Skeletal muscle tissue (tissue), 4 donors: ENCODE measurements around the gene OR51T1. TPM values are rescaled to one million over a fixed set of nuclear protein-coding genes. Genes with fewer than 3 reads are reported as not detected.

Experiments used
- H3K27ac ChIP-seq: one replicate; pipeline ENCODE4 v1.7.0; 2013; ENCODE audit warnings: mild to moderate bottlenecking, low read depth, low read length, inconsistent platforms
- H3K27me3 ChIP-seq, 3 donors: one replicate each; pipeline ENCODE4 v1.7.0; 2013; ENCODE audit warnings: low read length in 3 of 3; ENCODE audit not compliant: control insufficient read depth in 3 of 3, insufficient read depth in 3 of 3
- H3K36me3 ChIP-seq, 3 donors: one replicate each; pipeline ENCODE4 v1.7.0; 2013; ENCODE audit warnings: low read length in 3 of 3; ENCODE audit not compliant: control insufficient read depth in 3 of 3, insufficient read depth in 3 of 3
- H3K4me1 ChIP-seq, 3 donors: one replicate each; pipeline ENCODE4 v1.7.0; 2013; ENCODE audit warnings: low read length in 3 of 3, mild to moderate bottlenecking in 3 of 3; ENCODE audit not compliant: control insufficient read depth in 3 of 3, insufficient read depth in 3 of 3
- H3K4me3 ChIP-seq, 3 donors: one replicate each; pipeline ENCODE4 v1.7.0; 2013; ENCODE audit warnings: low read length in 3 of 3
- H3K9ac ChIP-seq, 3 donors: one replicate each; pipeline ENCODE4 v1.7.0; 2013; ENCODE audit warnings: low read length in 3 of 3, mild to moderate bottlenecking in 3 of 3, moderate library complexity in 2 of 3, low read depth in 1 of 3
- H3K9me3 ChIP-seq, 3 donors: one replicate each; pipeline ENCODE4 v1.7.0; 2013; ENCODE audit warnings: low read length in 3 of 3; ENCODE audit not compliant: control insufficient read depth in 3 of 3
- total RNA-seq: library from RNA; depleted of rRNA; stranded (reverse); fragments of >200 nt; gene quantifications from one replicate; pipeline ENCODE4 v1.2.3, GENCODE V29; 2014
- donor health status: Osteomylitis.

Gene OR51T1
- total RNA-seq, 1 donor from 2014 or later: not detected

DNA sequence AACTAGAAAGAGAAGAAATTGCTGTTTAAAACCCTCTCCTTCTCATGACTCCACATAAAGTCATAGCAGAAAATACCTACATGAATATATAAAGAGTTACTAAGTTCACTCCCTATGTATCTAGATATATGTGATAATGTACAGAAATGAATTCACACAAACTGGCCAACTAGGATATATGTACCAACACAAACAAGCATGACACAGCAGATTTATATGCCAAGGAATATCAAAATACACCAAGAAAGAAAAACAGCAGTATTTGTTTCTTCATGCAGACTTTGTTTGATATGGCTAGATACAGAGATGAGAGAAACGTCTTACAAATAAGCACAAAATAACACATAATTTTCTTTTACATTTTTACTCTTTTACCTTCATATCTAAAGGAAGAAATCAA is 40.6 kb downstream of the OR51T1 start:
- Histone ChIP-seq H3K27ac (no peak overlapping the region), H3K9me3 (no peaks in the 10 kb centered on the region), H3K9ac (no peak overlapping the region), H3K27me3 (peaks cover 0 to 2% (median 0%) of the 10 kb centered on the region in 3 donors), H3K4me1 (no peaks in the 10 kb centered on the region), H3K4me3 (no peak overlapping the region), H3K36me3 (no peaks in the 10 kb centered on the region)

DNA sequence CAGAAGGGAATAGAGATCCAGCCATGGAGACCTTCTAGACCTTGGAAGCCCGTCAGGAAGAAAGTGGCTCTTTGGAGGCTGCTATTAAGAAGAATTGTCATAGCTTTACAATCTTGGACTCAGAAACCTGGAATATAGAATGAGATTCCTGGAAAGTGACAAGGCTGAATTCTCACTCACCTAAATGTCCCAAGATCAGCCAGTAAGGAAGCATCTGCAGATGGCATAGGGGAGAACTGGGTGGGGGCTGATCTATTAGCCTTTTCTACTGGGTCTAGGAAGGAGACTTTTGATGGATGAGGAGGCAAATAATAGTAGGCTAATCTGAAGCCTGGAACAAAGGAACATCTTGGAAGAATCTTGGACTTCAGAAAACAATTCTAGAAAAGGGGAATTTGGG is 42.5 kb downstream of the OR51T1 start, which contains the start of gene OR51G1:
Gene OR51G1, minus strand, starts transcription at position 101 of the 400 bp plus-strand sequence. Its CDS starts 0 bp downstream, at position 101.
- Histone ChIP-seq H3K36me3 (no peaks in the 10 kb centered on the region), H3K4me1 (no peaks in the 10 kb centered on the region), H3K27ac (no peak within 1 kb of the TSS), H3K9me3 (no peaks in the 10 kb centered on the region), H3K4me3 (no peak within 1 kb of the TSS), H3K27me3 (peaks cover 0 to 2% (median 0%) of the 10 kb centered on the region in 3 donors), H3K9ac (no peak within 1 kb of the TSS)

DNA sequence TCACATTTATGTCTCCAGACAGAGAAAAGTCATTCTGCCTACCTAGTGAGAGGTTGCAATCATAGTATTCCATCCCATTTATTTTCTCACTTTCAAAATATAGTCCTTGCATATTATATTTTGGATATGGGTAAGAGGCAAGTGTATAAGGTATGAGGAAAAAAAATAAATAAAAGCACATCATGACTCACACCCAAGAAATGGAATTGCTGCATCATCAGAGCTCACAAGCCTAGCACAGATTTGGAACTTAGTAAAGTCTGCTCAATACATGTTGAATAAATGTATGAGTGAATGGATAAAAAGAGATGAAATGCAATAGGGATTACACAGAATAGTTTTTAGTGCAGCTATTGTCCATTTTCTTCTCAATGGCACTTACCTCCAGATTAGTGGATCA is 44.9 kb downstream of the OR51T1 start:
- no peaks in the 10 kb centered on the region for H3K9me3 ChIP-seq

More for the DNA sequence above, 44.9 kb downstream of the OR51T1 start:
- Histone ChIP-seq H3K4me3 (no peak overlapping the region), H3K36me3 (no peaks in the 10 kb centered on the region), H3K27me3 (peaks cover 0 to 2% (median 0%) of the 10 kb centered on the region in 3 donors), H3K4me1 (no peaks in the 10 kb centered on the region), H3K27ac (no peak overlapping the region), H3K9ac (no peak overlapping the region)

Other genes with a start within 250 kb of the OR51T1 start
- gene OR51D1, start 244.4 kb upstream of the OR51T1 start, total RNA-seq: not detected
- 4.2 TPM for gene OR51E1, start 237.9 kb upstream of the OR51T1 start, total RNA-seq
- 0.52 TPM for gene OR51E2, start 184.0 kb upstream of the OR51T1 start, total RNA-seq
- gene MMP26, start 177.1 kb upstream of the OR51T1 start, total RNA-seq: not detected
- gene OR51F1, start 112.0 kb upstream of the OR51T1 start, total RNA-seq: not detected
- gene OR52R1, start 77.5 kb upstream of the OR51T1 start, total RNA-seq: not detected
- not detected for gene OR51F2, start 60.6 kb upstream of the OR51T1 start, total RNA-seq
- not detected for gene OR51S1, start 32.7 kb upstream of the OR51T1 start, total RNA-seq
- gene OR51A7, start 21.9 kb downstream of the OR51T1 start, total RNA-seq: not detected
- not detected for gene OR51G2, start 37.5 kb downstream of the OR51T1 start, total RNA-seq
- not detected for gene OR51G1, start 42.4 kb downstream of the OR51T1 start, total RNA-seq
- gene OR51A4, start 65.7 kb downstream of the OR51T1 start, total RNA-seq: not detected
- gene OR51A2, start 73.8 kb downstream of the OR51T1 start, total RNA-seq: not detected
- not detected for gene OR51L1, start 113.0 kb downstream of the OR51T1 start, total RNA-seq
- gene OR52J3, start 164.6 kb downstream of the OR51T1 start, total RNA-seq: not detected
- not detected for gene OR52E2, start 177.7 kb downstream of the OR51T1 start, total RNA-seq
- gene OR52E1, start 187.7 kb downstream of the OR51T1 start, total RNA-seq: not detected